Mesenchymal stem cell (in vitro differentiated cells and primary cell): ENCODE measurements around the gene METAP1D.

Source experiments
- DNase-seq: peaks from one replicate; pipeline ENCODE4 v3.0.0-alpha.2; 2013
- H2AFZ ChIP-seq: one replicate; pipeline ENCODE4 v1.6.1; 2013; ENCODE audit warnings: low read depth, mild to moderate bottlenecking, control low read depth, inconsistent platforms, low read length, moderate library complexity
- H2AK5ac ChIP-seq: 2 replicates; pipeline ENCODE4 v1.6.1; 2013; ENCODE audit warnings: low read length, moderate library complexity, mild to moderate bottlenecking, inconsistent platforms; ENCODE audit not compliant: severe bottlenecking
- H2BK120ac ChIP-seq: one replicate; pipeline ENCODE4 v1.6.1; 2013; ENCODE audit warnings: low read depth, mild to moderate bottlenecking, inconsistent platforms, low read length, moderate library complexity
- H2BK12ac ChIP-seq, 2 experiments: one replicate each; pipeline ENCODE4 v1.6.1; 2013; ENCODE audit warnings: inconsistent platforms in 2 of 2, low read length in 2 of 2, mild to moderate bottlenecking in 2 of 2, moderate library complexity in 2 of 2, control low read depth in 1 of 2
- H2BK15ac ChIP-seq: one replicate; pipeline ENCODE4 v1.6.1; 2013; ENCODE audit warnings: mild to moderate bottlenecking, low read depth, inconsistent platforms; ENCODE audit not compliant: poor library complexity, severe bottlenecking
- H2BK5ac ChIP-seq: 2 replicates; pipeline ENCODE4 v1.6.1; 2013; ENCODE audit warnings: low read depth, mild to moderate bottlenecking, low read length, control low read depth, inconsistent platforms; ENCODE audit not compliant: poor library complexity, severe bottlenecking
- H3K14ac ChIP-seq, 2 experiments: one replicate each; pipeline ENCODE4 v1.6.1; 2013; ENCODE audit warnings: inconsistent platforms in 2 of 2, low read length in 2 of 2, control low read depth in 1 of 2, mild to moderate bottlenecking in 1 of 2, moderate library complexity in 1 of 2
- H3K18ac ChIP-seq, 2 experiments: one replicate each; pipeline ENCODE4 v1.6.1; 2013; ENCODE audit warnings: inconsistent platforms in 2 of 2, low read length in 2 of 2, control low read depth in 1 of 2, low read depth in 1 of 2, mild to moderate bottlenecking in 1 of 2
- H3K23ac ChIP-seq, 2 experiments: one replicate each; pipeline ENCODE4 v1.6.1; 2013; ENCODE audit warnings: inconsistent platforms in 2 of 2, low read length in 2 of 2, mild to moderate bottlenecking in 2 of 2, moderate library complexity in 2 of 2, control low read depth in 1 of 2
- H3K27ac ChIP-seq: 2 replicates; pipeline ENCODE4 v1.5.1; 2013; ENCODE audit warnings: mild to moderate bottlenecking, moderate library complexity, low read length, control low read depth, inconsistent platforms; ENCODE audit not compliant: poor library complexity, severe bottlenecking
- H3K27me3 ChIP-seq, 2 experiments: 2 replicates each; pipeline versions ENCODE4 v1.6.1 to v1.7.0; 2013; ENCODE audit warnings: low read length in 2 of 2, mild to moderate bottlenecking in 2 of 2, moderate library complexity in 2 of 2, control low read depth in 1 of 2, inconsistent platforms in 1 of 2; ENCODE audit not compliant: control insufficient read depth in 1 of 2, insufficient read depth in 1 of 2
- H3K36me3 ChIP-seq, 2 experiments: 2 replicates each; pipeline versions ENCODE4 v1.6.1 to v1.7.0; 2013; ENCODE audit warnings: low read length in 2 of 2, control low read depth in 1 of 2, inconsistent platforms in 1 of 2, low read depth in 1 of 2, mild to moderate bottlenecking in 1 of 2; ENCODE audit not compliant: insufficient read depth in 2 of 2, control insufficient read depth in 1 of 2
- H3K4ac ChIP-seq, 2 experiments: one replicate each; pipeline ENCODE4 v1.6.1; 2013; ENCODE audit warnings: inconsistent platforms in 2 of 2, low read length in 2 of 2, mild to moderate bottlenecking in 2 of 2, moderate library complexity in 2 of 2, control low read depth in 1 of 2, low read depth in 1 of 2
- H3K4me1 ChIP-seq: 2 replicates; pipeline ENCODE4 v1.6.1; 2013; ENCODE audit warnings: low read depth, low read length, control low read depth; ENCODE audit not compliant: control insufficient read depth, insufficient read depth
- H3K4me2 ChIP-seq: 2 replicates; pipeline ENCODE4 v1.6.1; 2013; ENCODE audit warnings: low read length, mild to moderate bottlenecking, inconsistent platforms; ENCODE audit not compliant: poor library complexity, severe bottlenecking
- H3K4me3 ChIP-seq, 2 experiments: 2 replicates each; pipeline versions ENCODE4 v1.5.1 to v1.7.0; 2013; ENCODE audit warnings: low read length in 2 of 2, mild to moderate bottlenecking in 2 of 2, control low read depth in 1 of 2, low read depth in 1 of 2; ENCODE audit not compliant: insufficient read depth in 1 of 2
- H3K79me1 ChIP-seq: replicated peaks from 2 replicates; pipeline ENCODE4 v1.6.1; 2013; ENCODE audit warnings: mild to moderate bottlenecking, control low read depth, low read length, inconsistent platforms; ENCODE audit not compliant: poor library complexity, severe bottlenecking
- H3K9ac ChIP-seq: 2 replicates; pipeline ENCODE4 v1.7.0; 2013; ENCODE audit warnings: mild to moderate bottlenecking, low read length, moderate library complexity
- H3K9me3 ChIP-seq: 2 replicates; pipeline ENCODE4 v1.7.0; 2013; ENCODE audit warnings: mild to moderate bottlenecking, low read length; ENCODE audit not compliant: control insufficient read depth
- H4K8ac ChIP-seq: one replicate; pipeline ENCODE4 v1.6.1; 2013; ENCODE audit warnings: inconsistent platforms, mild to moderate bottlenecking, low read length, moderate library complexity
- H4K91ac ChIP-seq: one replicate; pipeline ENCODE4 v1.6.1; 2013; ENCODE audit warnings: mild to moderate bottlenecking, low read length, inconsistent platforms
- WGBS: methylation state at CpG from one replicate; pipeline ENCODE4 v1.1.7; 2013; ENCODE audit warnings: mixed read lengths; 5-methylcytosine and 5-hydroxymethylcytosine counted together

METAP1D gene

DNA sequence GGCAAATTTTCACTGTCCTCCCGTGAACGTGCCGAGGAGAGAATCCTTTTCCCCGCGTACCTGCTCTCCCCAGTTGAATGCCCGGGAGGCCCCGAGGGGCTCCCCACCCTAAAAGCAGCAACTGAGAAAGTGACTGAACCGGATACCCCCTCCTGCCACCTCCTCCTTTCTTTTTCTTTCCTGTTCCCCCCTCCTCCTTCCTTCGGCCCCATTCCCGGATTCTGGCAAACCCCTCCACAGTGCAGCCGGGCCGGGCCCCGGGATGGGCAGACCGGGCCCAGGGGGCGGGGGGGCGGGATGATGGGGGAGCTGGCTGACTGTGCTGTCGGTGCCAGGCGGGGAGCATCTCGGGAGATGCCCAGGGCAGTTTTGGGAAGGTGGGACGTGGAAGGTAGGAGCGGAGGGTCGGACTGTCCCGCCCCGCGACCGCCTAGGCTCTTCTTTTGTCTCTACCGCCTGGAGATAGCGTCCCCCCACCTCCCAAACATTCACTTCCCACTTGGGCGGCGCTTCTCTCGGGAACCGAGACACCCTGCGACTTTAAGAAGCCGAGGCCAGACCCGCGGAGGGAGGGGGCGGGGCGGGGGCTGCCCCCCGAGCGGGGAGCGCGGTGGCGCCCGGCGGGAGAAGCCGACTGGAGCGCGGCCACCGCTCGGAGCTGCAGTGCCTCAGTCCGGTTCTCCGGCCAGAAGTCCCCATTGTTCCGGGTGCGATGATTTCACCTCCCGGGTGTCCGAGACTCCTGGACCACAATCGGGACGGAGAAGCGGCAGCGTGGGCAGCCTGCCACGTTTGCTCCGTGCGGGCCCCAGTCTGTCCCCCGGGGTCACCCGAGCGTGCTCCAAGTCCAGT is 94.8 kb downstream of the METAP1D start:
- Histone ChIP-seq H4K91ac (no peak overlapping the region), H3K14ac (no peak overlapping the region), H3K9me3 (no peaks in the 10 kb centered on the region), H3K27ac (no peak overlapping the region), H3K4ac (no peak overlapping the region), H2AK5ac (no peak overlapping the region), H4K8ac (peak overlapping the region; percentile 49), H3K36me3 (no peaks in the 10 kb centered on the region), H2BK15ac (no peak overlapping the region), H3K18ac (no peak overlapping the region), H3K9ac (peak overlapping the region; percentile 36), H3K79me1 (no peaks in the 10 kb centered on the region), H3K27me3 (peaks cover 74 to 94% of the 10 kb centered on the region in 2 experiments), H3K23ac (peak overlapping the region in 1 of 2 experiments; percentile 14), H3K4me3 (peak overlapping the region; percentile 45 to 74), H2BK5ac (no peak overlapping the region), H2BK12ac (no peak overlapping the region), H3K4me1 (peaks cover 49% of the 10 kb centered on the region), H2BK120ac (no peak overlapping the region), H3K4me2 (peak overlapping the region; percentile 93), H2AFZ (no peak overlapping the region)
- under 1% methylated on average over 47 of the region's 66 CpGs for WGBS
- no peak for DNase-seq

- peak overlapping the region; percentile 93 for H3K4me2 ChIP-seq
- no peaks in the 10 kb centered on the region for H3K79me1 ChIP-seq
- H3K4me1 ChIP-seq = peaks cover 55% of the 10 kb centered on the region
- H2BK12ac ChIP-seq = no peak overlapping the region
- peak overlapping the region; percentile 36 for H3K9ac ChIP-seq
- peak overlapping the region in 1 of 2 experiments; percentile 43 for H3K18ac ChIP-seq
- no peak overlapping the region for H3K27ac ChIP-seq
- peak; percentile 70 for DNase-seq
- peak overlapping the region; percentile 45 to 74 for H3K4me3 ChIP-seq
- no peak overlapping the region for H2BK5ac ChIP-seq
- H3K27me3 ChIP-seq = peaks cover 72 to 94% of the 10 kb centered on the region in 2 experiments
- no peak overlapping the region for H2AK5ac ChIP-seq
- no peak overlapping the region for H3K4ac ChIP-seq
- no peaks in the 10 kb centered on the region for H3K36me3 ChIP-seq
- H4K91ac ChIP-seq = no peak overlapping the region
- peak overlapping the region; percentile 45 for H4K8ac ChIP-seq
- peak overlapping the region in 1 of 2 experiments; percentile 14 for H3K23ac ChIP-seq
- no peak overlapping the region for H3K14ac ChIP-seq
- under 1% methylated on average over 38 of the region's 51 CpGs for WGBS
- H2BK15ac ChIP-seq = no peak overlapping the region
- H2AFZ ChIP-seq = no peak overlapping the region
- no peak overlapping the region for H2BK120ac ChIP-seq
- H3K9me3 ChIP-seq = no peaks in the 10 kb centered on the region
Observed at GRCh38 chr2:172095146-172095904, 95.6 kb downstream of the METAP1D start.

DNA sequence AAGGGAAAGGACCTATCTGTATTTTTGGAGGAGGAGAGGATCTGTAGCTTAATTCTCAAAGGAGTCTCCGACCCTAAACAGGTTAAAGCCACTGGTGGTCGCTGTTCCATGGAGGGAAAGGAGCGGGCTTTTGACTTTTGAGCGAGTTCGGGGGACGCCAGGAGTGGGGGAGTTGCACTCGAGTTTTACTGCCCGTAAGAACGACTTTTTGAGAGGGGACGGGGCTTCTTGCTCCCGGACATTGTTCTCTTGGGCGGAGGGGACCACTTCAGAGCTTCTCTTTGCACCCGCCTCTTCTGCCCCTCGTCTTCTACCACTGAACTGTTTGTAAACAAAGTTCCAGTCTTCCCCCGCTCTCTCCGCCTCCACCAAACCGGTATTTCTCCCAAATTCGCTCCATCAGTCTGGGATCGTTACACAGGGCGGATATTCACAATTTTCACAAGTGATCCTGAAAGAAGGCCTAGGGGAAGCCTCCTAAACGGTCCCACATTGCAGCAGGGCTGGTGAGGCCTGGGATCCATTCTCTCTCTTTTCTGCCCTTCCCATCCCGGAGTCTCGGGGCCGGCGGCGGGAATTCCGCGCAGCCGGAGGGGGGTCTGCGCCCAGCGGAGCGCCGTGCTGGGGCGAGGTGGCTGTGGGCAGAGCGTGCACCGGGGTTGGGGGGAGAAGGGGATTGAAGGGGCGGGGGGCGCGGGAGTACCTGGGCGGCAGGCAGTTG is 96.3 kb downstream of the METAP1D start:
- H4K91ac ChIP-seq = no peak overlapping the region
- no peak overlapping the region for H3K4ac ChIP-seq
- H2BK120ac ChIP-seq = no peak overlapping the region

More for the DNA sequence above, 96.3 kb downstream of the METAP1D start:
- H3K4me3 ChIP-seq = peak overlapping the region; percentile 34 to 74
- peak overlapping the region in 1 of 2 experiments; percentile 54 for H2BK12ac ChIP-seq
- H3K27ac ChIP-seq = no peak overlapping the region
- peak overlapping the region; percentile 90 for H2BK15ac ChIP-seq
- H3K36me3 ChIP-seq = no peaks in the 10 kb centered on the region
- peak overlapping the region; percentile 93 for H3K4me2 ChIP-seq
- peaks cover 60% of the 10 kb centered on the region for H3K4me1 ChIP-seq
- 2% methylated on average over 23 of the region's 40 CpGs for WGBS
- H3K9ac ChIP-seq = no peak overlapping the region
- no peaks in the 10 kb centered on the region for H3K79me1 ChIP-seq
- DNase-seq = no peak
- peak overlapping the region; percentile 50 to 61 for H3K18ac ChIP-seq
- no peak overlapping the region for H4K8ac ChIP-seq
- no peak overlapping the region for H3K14ac ChIP-seq
- no peaks in the 10 kb centered on the region for H3K9me3 ChIP-seq
- H3K23ac ChIP-seq = peak overlapping the region in 1 of 2 experiments; percentile 36
- no peak overlapping the region for H2BK5ac ChIP-seq
- peaks cover 72 to 94% of the 10 kb centered on the region in 2 experiments for H3K27me3 ChIP-seq
- no peak overlapping the region for H2AK5ac ChIP-seq
- no peak overlapping the region for H2AFZ ChIP-seq
